GM12891 (cell line): ENCODE data around the gene ADGRD2.

Source experiments
- PAX5 ChIP-seq: IDR thresholded peaks from 2 replicates; pipeline ENCODE4 v1.6.1; 2011; ENCODE audit warnings: low read length, moderate library complexity, mild to moderate bottlenecking; ENCODE audit not compliant: insufficient read depth, severe bottlenecking
- POLR2A ChIP-seq: IDR thresholded peaks from 2 replicates; pipeline ENCODE4 v1.6.1; 2011; ENCODE audit warnings: low read depth, low read length, control low read depth
- POLR2AphosphoS5 ChIP-seq: IDR thresholded peaks from 2 replicates; pipeline ENCODE4 v1.6.1; 2011; ENCODE audit warnings: low read depth, low read length, control low read depth

DNA sequence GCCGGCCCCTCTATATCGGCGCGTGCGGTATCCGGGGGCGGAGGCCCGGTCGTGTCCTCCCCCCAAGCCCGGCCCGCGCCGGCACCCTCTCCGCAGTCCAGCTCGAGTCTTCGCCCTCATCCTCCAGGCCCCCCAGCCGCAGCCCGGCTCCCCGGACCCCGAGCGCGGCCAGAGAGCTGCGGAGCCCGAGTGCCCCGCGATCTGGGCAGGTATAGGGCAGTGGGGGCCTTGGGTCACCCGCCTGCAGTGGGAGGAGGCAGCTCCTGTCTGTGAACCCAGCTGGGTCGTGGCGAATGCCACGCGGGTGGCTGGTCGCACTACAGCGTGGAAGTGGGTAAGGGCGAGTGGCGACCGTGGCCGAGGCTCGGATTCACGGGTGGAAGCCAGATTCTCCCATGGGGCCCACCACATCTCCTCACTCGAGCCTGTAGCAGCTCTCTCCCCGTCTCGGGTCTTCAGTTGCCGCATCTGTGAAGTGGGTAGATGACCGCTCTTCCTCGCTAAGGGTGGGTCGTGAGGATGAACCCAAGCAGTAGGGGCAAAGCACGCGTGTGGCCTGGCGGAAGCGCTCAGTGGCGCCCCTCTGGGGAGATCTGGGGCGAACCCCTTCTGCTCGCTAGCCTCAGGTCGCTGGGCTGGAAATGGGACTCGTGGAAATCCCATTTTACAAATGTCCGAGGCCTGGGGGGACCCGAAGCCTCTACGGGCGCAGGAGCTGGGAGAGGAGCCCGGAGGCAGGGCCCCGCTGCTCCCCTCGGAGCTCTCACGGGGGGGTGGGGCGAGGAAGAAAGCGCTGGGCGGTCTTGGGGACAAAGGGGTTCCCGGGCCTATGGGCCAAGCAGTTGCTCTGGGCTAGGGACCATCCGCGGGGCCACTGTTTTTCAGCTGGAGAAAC lies 55.0 kb downstream of the ADGRD2 start:
- TF ChIP-seq POLR2A: no peak
- no peak for TF ChIP-seq POLR2AphosphoS5
- TF ChIP-seq PAX5: no peak
